HepG2 (cell line): Measurements from ENCODE around the gene FERMT2. TPM values are rescaled to one million over a fixed set of nuclear protein-coding genes. Genes with fewer than 3 reads are reported as not detected.

Experiments
- ATF3 ChIP-seq: sonication (generic); formaldehyde crosslinking; IDR thresholded peaks from 2 replicates; pipeline ENCODE4 v1.4.0; 2020; ENCODE audit warnings: missing genetic modification reagents
- CREM ChIP-seq, 2 experiments: sonication (generic) in 1 of 2; formaldehyde crosslinking in 1 of 2; IDR thresholded peaks; 2 replicates each; pipeline versions ENCODE4 v1.4.0 to v1.6.1; 2016 to 2020; ENCODE audit warnings: antibody characterized with exemption in 1 of 2, mild to moderate bottlenecking in 1 of 2, missing genetic modification reagents in 1 of 2
- GLMP ChIP-seq: sonication (generic); formaldehyde crosslinking; IDR thresholded peaks from 2 replicates; pipeline ENCODE4 v1.9.0; 2021; ENCODE audit warnings: missing genetic modification reagents, mild to moderate bottlenecking, borderline replicate concordance
- HOXA7 ChIP-seq: sonication (generic); formaldehyde crosslinking; IDR thresholded peaks from 2 replicates; pipeline ENCODE4 v1.8.1; 2022; ENCODE audit warnings: mild to moderate bottlenecking, missing genetic modification reagents, moderate library complexity
- ISL2 ChIP-seq: sonication (generic); formaldehyde crosslinking; IDR thresholded peaks from 2 replicates; pipeline ENCODE4 v1.5.0; 2020; ENCODE audit warnings: missing genetic modification reagents
- MEIS2 ChIP-seq: sonication (generic); formaldehyde crosslinking; IDR thresholded peaks from 2 replicates; pipeline ENCODE4 v1.9.0; 2021; ENCODE audit warnings: mild to moderate bottlenecking, missing genetic modification reagents
- NR1H2 ChIP-seq: sonication (generic); formaldehyde crosslinking; IDR thresholded peaks from 2 replicates; pipeline ENCODE4 v1.8.1; 2022; ENCODE audit warnings: low read depth, missing genetic modification reagents, borderline replicate concordance
- TCF7 ChIP-seq: sonication (generic); IDR thresholded peaks from 2 replicates; pipeline ENCODE4 v1.6.1; 2016; ENCODE audit warnings: antibody characterized with exemption, low read depth
- TRIM22 ChIP-seq: fragments of 450-650 bp; IDR thresholded peaks from 2 replicates; pipeline ENCODE4 v1.6.1; 2017
- ZBTB10 ChIP-seq: sonication (generic); formaldehyde crosslinking; IDR thresholded peaks from 2 replicates; pipeline ENCODE4 v1.4.0; 2020; ENCODE audit warnings: missing genetic modification reagents, borderline replicate concordance
- ZBTB3 ChIP-seq: sonication (generic); formaldehyde crosslinking; IDR thresholded peaks from 2 replicates; pipeline ENCODE4 v1.4.0; 2020; ENCODE audit warnings: low read depth, mild to moderate bottlenecking, moderate library complexity, missing genetic modification reagents, borderline replicate concordance
- ZC3H4 ChIP-seq: sonication (generic); formaldehyde crosslinking; IDR thresholded peaks from 2 replicates; pipeline ENCODE4 v1.4.0; 2020; ENCODE audit warnings: missing genetic modification reagents, borderline replicate concordance
- ZNF235 ChIP-seq: sonication (generic); formaldehyde crosslinking; IDR thresholded peaks from 2 replicates; pipeline ENCODE4 v1.8.1; 2023; ENCODE audit warnings: mild to moderate bottlenecking, missing genetic modification reagents, borderline replicate concordance
- ZNF296 ChIP-seq: sonication (generic); formaldehyde crosslinking; conservative IDR thresholded peaks from 2 replicates; pipeline ENCODE4 v1.5.0; 2020; ENCODE audit warnings: mild to moderate bottlenecking, missing genetic modification reagents
- ZNF556 ChIP-seq: sonication (generic); formaldehyde crosslinking; IDR thresholded peaks from 2 replicates; pipeline ENCODE4 v1.4.0; 2020; ENCODE audit warnings: mild to moderate bottlenecking, missing genetic modification reagents, borderline replicate concordance
- ZNF567 ChIP-seq: sonication (generic); formaldehyde crosslinking; IDR thresholded peaks from 2 replicates; pipeline ENCODE4 v1.8.1; 2023; ENCODE audit warnings: mild to moderate bottlenecking, missing genetic modification reagents, borderline replicate concordance
- ZNF570 ChIP-seq: sonication (generic); formaldehyde crosslinking; IDR thresholded peaks from 2 replicates; pipeline ENCODE4 v1.4.0; 2020; ENCODE audit warnings: mild to moderate bottlenecking, missing genetic modification reagents, borderline replicate concordance
- ZNF740 ChIP-seq: sonication (generic); formaldehyde crosslinking; IDR thresholded peaks from 2 replicates; pipeline ENCODE4 v1.4.0; 2020; ENCODE audit warnings: missing genetic modification reagents
- ZNF839 ChIP-seq: sonication (generic); formaldehyde crosslinking; IDR thresholded peaks from 2 replicates; pipeline ENCODE4 v1.4.0; 2020; ENCODE audit warnings: missing genetic modification reagents, mild to moderate bottlenecking, borderline replicate concordance
- ZNF879 ChIP-seq: sonication (generic); formaldehyde crosslinking; IDR thresholded peaks from 2 replicates; pipeline ENCODE4 v1.8.1; 2023; ENCODE audit warnings: missing genetic modification reagents
- ZSCAN20 ChIP-seq: sonication (generic); formaldehyde crosslinking; IDR thresholded peaks from 2 replicates; pipeline ENCODE4 v1.4.0; 2020; ENCODE audit warnings: missing genetic modification reagents, mild to moderate bottlenecking, borderline replicate concordance
- ZSCAN30 ChIP-seq: sonication (generic); formaldehyde crosslinking; IDR thresholded peaks from 2 replicates; pipeline ENCODE4 v1.5.0; 2020; ENCODE audit warnings: mild to moderate bottlenecking, missing genetic modification reagents
- polyA plus RNA-seq, 8 experiments: library from polyadenylated mRNA; depleted of rRNA in 3 of 8; stranded (reverse) in 7 of 8; unstranded in 1 of 8; fragments of >200 nt; fragmentation: Illumina TruSeq in 4 of 8; extraction: Trizol in 4 of 8; gene quantifications; 2 replicates each; pipeline versions ENCODE4 v1.2.1 to v1.2.3, GENCODE V29; 2011 to 2016; ENCODE audit warnings: low read depth in 4 of 8, missing spikeins in 1 of 8, mixed read lengths in 1 of 8; ENCODE audit not compliant: insufficient read depth in 1 of 8
- total RNA-seq, 5 experiments: library from RNA; depleted of rRNA; stranded (reverse); fragments of >200 nt; fragmentation: Illumina TruSeq; extraction: Trizol; gene quantifications; 2 replicates each; pipeline ENCODE4 v1.2.3, GENCODE V29; 2016; ENCODE audit warnings: low read depth in 1 of 5

The FERMT2 gene
- total and polyA plus RNA-seq, 2 of the 13 experiments (the other 11 are each of a cell fraction or from before 2014, with no cell fraction given): 36.2 to 60.4 TPM

- TF ChIP-seq ZBTB10 (no peak), TCF7 (0 out of 2 replicates have a peak, but pooled peaks have one; percentile 32), CREM (IDR thresholded peaks at IDR 0.05) (peak; percentile 38; the same call in 1 of the 2 replicates), CREM (CRISPR knock-in tag; IDR thresholded peaks at IDR 0.05) (no peak), ZNF879 (CRISPR knock-in tag) (no peak), ZC3H4 (CRISPR knock-in tag) (no peak), ZNF570 (no peak), ZNF839 (no peak), ZNF296 (CRISPR knock-in tag) (no peak), ZNF556 (CRISPR knock-in tag) (no peak), HOXA7 (CRISPR knock-in tag) (no peak), TRIM22 (no peak), ZNF740 (CRISPR knock-in tag) (no peak), ZNF235 (CRISPR knock-in tag) (no peak), GLMP (CRISPR knock-in tag) (no peak), ISL2 (CRISPR knock-in tag) (peak; percentile 47; the same call in 1 of the 2 replicates), ZSCAN30 (CRISPR knock-in tag) (no peak), NR1H2 (no peak), ZNF567 (CRISPR knock-in tag) (no peak), ZBTB3 (CRISPR knock-in tag) (no peak), ZSCAN20 (CRISPR knock-in tag) (no peak), MEIS2 (no peak), ATF3 (CRISPR knock-in tag) (no peak)
These were observed 106.4 kb downstream of the FERMT2 start (continued) for GRCh38 chr14:52844262-52845060.
